Measurements from ENCODE around the gene PDE10A.

Gene PDE10A

GRCh38 chr6:165678429-165678828 is 15.4 kb upstream of the PDE10A start:
- no peak for DNase-seq (ENCODE audit: low spot score)

GRCh38 chr6:165677091-165677490 is 14.1 kb upstream of the PDE10A start:
- no peak for DNase-seq (ENCODE audit: low spot score)

GRCh38 chr6:165676435-165677068 is 13.5 kb upstream of the PDE10A start:
- no peak for DNase-seq (ENCODE audit: low spot score)

GRCh38 chr6:165675120-165675519 is 12.1 kb upstream of the PDE10A start:
- no peak for DNase-seq (ENCODE audit: low spot score)

- no peak for DNase-seq (ENCODE audit: low spot score)
These were observed 11.4 kb upstream of the PDE10A start for GRCh38 chr6:165674155-165675029.

- DNase-seq (ENCODE audit: low spot score), result no peak
These were observed 8.3 kb upstream of the PDE10A start for GRCh38 chr6:165671222-165671768.

- no peak for DNase-seq (ENCODE audit: low spot score)
These were observed 5.9 kb upstream of the PDE10A start for GRCh38 chr6:165668951-165669350.

- DNase-seq (ENCODE audit: low spot score), result no peak
These were observed 2.3 kb upstream of the PDE10A start for GRCh38 chr6:165665384-165665672.

GRCh38 chr6:165664559-165665383 is 1.7 kb upstream of the PDE10A start:
- DNase-seq (ENCODE audit: low spot score), result no peak

- DNase-seq (ENCODE audit: low spot score), result no peak
These were observed 906 bp upstream of the PDE10A start for GRCh38 chr6:165663736-165664558.

GRCh38 chr6:165663377-165663735 is 315 bp upstream of the PDE10A start:
- DNase-seq (ENCODE audit: low spot score), result no peak

- DNase-seq (ENCODE audit: low spot score), result no peak
These were observed 846 bp downstream of the PDE10A start for GRCh38 chr6:165662041-165662748.

GRCh38 chr6:165661664-165662025 is 1.4 kb downstream of the PDE10A start:
- DNase-seq (ENCODE audit: low spot score), result no peak

- no peak for DNase-seq (ENCODE audit: low spot score)
These were observed 2.0 kb downstream of the PDE10A start for GRCh38 chr6:165660857-165661663.

GRCh38 chr6:165659945-165660856 is 2.8 kb downstream of the PDE10A start:
- no peak for DNase-seq (ENCODE audit: low spot score)

GRCh38 chr6:165658395-165659058 is 4.5 kb downstream of the PDE10A start:
- no peak for DNase-seq (ENCODE audit: low spot score)

- no peak for DNase-seq (ENCODE audit: low spot score)
These were observed 5.7 kb downstream of the PDE10A start for GRCh38 chr6:165657325-165657680.

- no peak for DNase-seq (ENCODE audit: low spot score)
These were observed 6.3 kb downstream of the PDE10A start for GRCh38 chr6:165656581-165657324.
